A549 (cell line): ENCODE results near the gene GALNTL6. TPM values are rescaled to one million over a fixed set of nuclear protein-coding genes. Genes with fewer than 3 reads are reported as not detected.

Experiments used
- ATAC-seq, 2 experiments: fragments of 200-7000 bp in 1 of 2; fragments of >200 bp in 1 of 2; cut with Nextera tagmentation in 1 of 2; cut with Tn5 transposase in 1 of 2; 3 replicates each; pipeline versions ENCODE4 v1.8.0 to v1.9.1; 2018 to 2020; ENCODE audit warnings: mild to moderate bottlenecking in 1 of 2, moderate library complexity in 1 of 2
- CTCF ChIA-PET: fragments of 300-600 bp; sonication (Branson Sonifier 250); formaldehyde crosslinking; extraction: SDS; loops from one replicate; lab custom pipeline; 2021; ENCODE audit warnings: antibody characterized with exemption, inconsistent platforms; lab: Yijun Ruan, JAX
- POLR2A ChIA-PET: fragments of 350-600 bp; formaldehyde crosslinking; extraction: SDS; loops from one replicate; lab custom pipeline; 2021; ENCODE audit warnings: antibody characterized with exemption, inconsistent platforms; lab: Yijun Ruan, JAX
- DNase-seq, 2 experiments: peaks; one replicate each; pipeline versions ENCODE4 v3.0.0 to v3.0.0-alpha.2; 2011 to 2016; ENCODE audit warnings: low read depth in 1 of 2, low spot score in 1 of 2
- FAIRE-seq: peaks from 2 replicates; lab custom pipeline; 2011; peaks lifted over from hg19 to GRCh38; lab: Jason Lieb, UNC
- H3K27ac ChIP-seq, 2 experiments: fragments of >200 bp; sonication (Bioruptor Twin); formaldehyde crosslinking; 3 replicates each; pipeline ENCODE4 v1.5.1; 2016 to 2017
- H3K4me1 ChIP-seq: fragments of >200 bp; sonication (Bioruptor Twin); formaldehyde crosslinking; 3 replicates; pipeline ENCODE4 v1.6.1; 2016
- H3K4me2 ChIP-seq: fragments of >200 bp; sonication (Bioruptor Twin); formaldehyde crosslinking; 3 replicates; pipeline ENCODE4 v1.6.1; 2016
- H3K4me3 ChIP-seq: fragments of >200 bp; sonication (Bioruptor Twin); formaldehyde crosslinking; 3 replicates; pipeline ENCODE4 v1.5.1; 2016
- H3K9me3 ChIP-seq: fragments of >200 bp; sonication (Bioruptor Twin); formaldehyde crosslinking; 3 replicates; pipeline ENCODE4 v1.6.1; 2016
- BCL3 ChIP-seq: fragments of >200 bp; sonication (Bioruptor Twin); formaldehyde crosslinking; IDR thresholded peaks from 3 replicates; pipeline ENCODE4 v1.6.1; 2016
- CBX2 ChIP-seq: fragments of 200-600 bp; sonication (generic); IDR thresholded peaks from 2 replicates; pipeline ENCODE4 v1.6.1; 2016; ENCODE audit warnings: low read depth, mild to moderate bottlenecking, borderline replicate concordance
- CHD4 ChIP-seq: fragments of 200-600 bp; sonication (generic); IDR thresholded peaks from 2 replicates; pipeline ENCODE4 v1.6.1; 2016; ENCODE audit warnings: antibody characterized with exemption, mild to moderate bottlenecking, borderline replicate concordance
- CTCF ChIP-seq: fragments of >200 bp; sonication (Bioruptor Twin); formaldehyde crosslinking; IDR thresholded peaks from 3 replicates; pipeline ENCODE4 v1.5.1; 2016
- EHF ChIP-seq: fragments of 250-450 bp; sonication (Bioruptor Pico); IDR thresholded peaks from 2 replicates; pipeline ENCODE4 v1.5.0; 2020; ENCODE audit warnings: mild to moderate bottlenecking
- EHMT2 ChIP-seq: fragments of 200-600 bp; sonication (generic); IDR thresholded peaks from 2 replicates; pipeline ENCODE4 v1.6.1; 2016; ENCODE audit warnings: antibody characterized with exemption, low read depth, mild to moderate bottlenecking, moderate library complexity
- ELK1 ChIP-seq: fragments of 150-350 bp; IDR thresholded peaks from 2 replicates; pipeline ENCODE4 v1.6.1; 2014; ENCODE audit warnings: low read depth, mild to moderate bottlenecking, low read length
- ESRRA ChIP-seq: fragments of 150-350 bp; IDR thresholded peaks from 2 replicates; pipeline ENCODE4 v1.6.1; 2014; ENCODE audit warnings: mild to moderate bottlenecking, low read length, borderline replicate concordance
- FOSB ChIP-seq: fragments of 250-450 bp; sonication (Bioruptor Pico); IDR thresholded peaks from 2 replicates; pipeline ENCODE4 v1.5.0; 2020; ENCODE audit warnings: mild to moderate bottlenecking, moderate library complexity
- FOSL2 ChIP-seq, 2 experiments: fragments of 450-650 bp in 1 of 2; fragments of >200 bp in 1 of 2; sonication (Bioruptor Twin) in 1 of 2; formaldehyde crosslinking; IDR thresholded peaks; 2 replicates each; pipeline versions ENCODE4 v1.5.0 to v1.6.1; 2016 to 2020; ENCODE audit warnings: mild to moderate bottlenecking in 1 of 2, moderate library complexity in 1 of 2
- HES2 ChIP-seq: fragments of >200 bp; sonication (Bioruptor Twin); formaldehyde crosslinking; IDR thresholded peaks from 2 replicates; pipeline ENCODE4 v1.6.1; 2016
- HMGXB4 ChIP-seq: fragments of 250-450 bp; sonication (Bioruptor Pico); IDR thresholded peaks from 2 replicates; pipeline ENCODE4 v1.5.0; 2021; ENCODE audit warnings: mild to moderate bottlenecking, moderate library complexity, borderline replicate concordance
- HOXB5 ChIP-seq: fragments of 250-450 bp; sonication (Bioruptor Pico); IDR thresholded peaks from 2 replicates; pipeline ENCODE4 v1.5.0; 2020; ENCODE audit warnings: mild to moderate bottlenecking, moderate library complexity
- JUN ChIP-seq, 2 experiments: fragments of >200 bp; sonication (Bioruptor Twin); formaldehyde crosslinking; IDR thresholded peaks; 2 replicates in 1 of 2; 3 replicates in 1 of 2; pipeline ENCODE4 v1.6.1; 2016 to 2017
- KDM5A ChIP-seq: fragments of 200-600 bp; sonication (generic); IDR thresholded peaks from 2 replicates; pipeline ENCODE4 v1.6.1; 2016; ENCODE audit warnings: antibody characterized with exemption, mild to moderate bottlenecking
- NFE2L2 ChIP-seq: fragments of 150-350 bp; conservative IDR thresholded peaks from 2 replicates; pipeline ENCODE4 v1.6.1; 2014; ENCODE audit warnings: low read length
- NR3C1 ChIP-seq: fragments of >200 bp; sonication (Bioruptor Twin); formaldehyde crosslinking; IDR thresholded peaks from 3 replicates; pipeline ENCODE4 v1.6.1; 2017
- PHF8 ChIP-seq: fragments of 200-600 bp; sonication (generic); IDR thresholded peaks from 2 replicates; pipeline ENCODE4 v1.6.1; 2016; ENCODE audit warnings: low read depth, mild to moderate bottlenecking, antibody characterized with exemption, moderate library complexity, borderline replicate concordance
- POLR2AphosphoS2 ChIP-seq: conservative IDR thresholded peaks from 2 replicates; pipeline ENCODE4 v1.6.1; 2012; ENCODE audit warnings: low read length, improper control_type of control experiment, inconsistent platforms
- REST ChIP-seq: fragments of 200-600 bp; sonication (generic); IDR thresholded peaks from 2 replicates; pipeline ENCODE4 v1.6.1; 2016; ENCODE audit warnings: antibody characterized with exemption, mild to moderate bottlenecking, moderate library complexity
- SMC3 ChIP-seq: fragments of >200 bp; sonication (Bioruptor Twin); formaldehyde crosslinking; IDR thresholded peaks from 3 replicates; pipeline ENCODE4 v1.6.1; 2018; ENCODE audit warnings: inconsistent platforms
- SREBF2 ChIP-seq: fragments of 450-650 bp; IDR thresholded peaks from 2 replicates; pipeline ENCODE4 v1.6.1; 2014; ENCODE audit warnings: mild to moderate bottlenecking, moderate library complexity
- USF2 ChIP-seq: fragments of 450-650 bp; IDR thresholded peaks from 2 replicates; pipeline ENCODE4 v1.6.1; 2014; ENCODE audit warnings: antibody characterized with exemption
- ZNF302 ChIP-seq: fragments of 250-450 bp; sonication (Bioruptor Pico); IDR thresholded peaks from 2 replicates; pipeline ENCODE4 v1.9.0; 2021; ENCODE audit warnings: inconsistent platforms, mild to moderate bottlenecking, moderate library complexity
- ZSCAN20 ChIP-seq: fragments of 250-450 bp; sonication (Bioruptor Pico); IDR thresholded peaks from 2 replicates; pipeline ENCODE4 v1.8.0; 2022; ENCODE audit warnings: mild to moderate bottlenecking, moderate library complexity
- WGBS: methylation state at CpG from one replicate; pipeline ENCODE4 v1.1.6; 2017; ENCODE audit errors: missing lambda C conversion rate; 5-methylcytosine and 5-hydroxymethylcytosine counted together
- polyA plus RNA-seq, 4 experiments: library from polyadenylated mRNA; depleted of rRNA in 3 of 4; stranded (reverse); fragments of >200 nt; fragmentation: RNase III in 1 of 4; extraction: RNeasy Plus Mini Kit Qiagen cat#74134 plus additional on column Dnase treatment in 1 of 4; gene quantifications; 2 replicates in 3 of 4; 3 replicates in 1 of 4; pipeline ENCODE4 v1.2.3, GENCODE V29; 2011 to 2017

Gene GALNTL6
- polyA plus RNA-seq, 2 of the 4 experiments (the other 2 are of a cell fraction): 0.06 to 0.49 TPM

- TF ChIP-seq HMGXB4 (CRISPR knock-in tag): no peak
- no peak for TF ChIP-seq ZSCAN20
- TF ChIP-seq SMC3: no peak
- TF ChIP-seq HES2: no peak
- TF ChIP-seq CHD4: no peak
- no peak for TF ChIP-seq NR3C1
- TF ChIP-seq NFE2L2: no peak
- TF ChIP-seq REST: no peak
- TF ChIP-seq FOSB (CRISPR knock-in tag): no peak
- CTCF ChIA-PET: no interaction called here
- FAIRE-seq: no peak
- H3K4me1 ChIP-seq: no peaks in the 10 kb centered on the region
- H3K4me2 ChIP-seq: no peak overlapping the region
- no peaks in the 10 kb centered on the region for H3K9me3 ChIP-seq
- no peak for ATAC-seq
- no peak for DNase-seq
- no peak overlapping the region for H3K27ac ChIP-seq
- no peak overlapping the region for H3K4me3 ChIP-seq
- 61% methylated on average over 6 of the region's 6 CpGs for WGBS
- POLR2A ChIA-PET: no interaction called here
These were observed 283.6 kb downstream of the GALNTL6 start for GRCh38 chr4:172096786-172097185.

- ChIA-PET POLR2A (no interaction called here), CTCF (no interaction called here)
- TF ChIP-seq SREBF2 (no peak), EHMT2 (no peak), KDM5A (no peak), HOXB5 (CRISPR knock-in tag) (no peak), BCL3 (no peak), ESRRA (no peak), JUN (IDR thresholded peaks at IDR 0.05) (no peak), CBX2 (no peak), ELK1 (no peak), EHF (CRISPR knock-in tag) (no peak), POLR2AphosphoS2 (no peak), PHF8 (no peak), FOSL2 (IDR thresholded peaks at IDR 0.05) (no peak), FOSL2 (CRISPR knock-in tag; IDR thresholded peaks at IDR 0.05) (no peak), USF2 (no peak), CTCF (no peak), ZNF302 (CRISPR knock-in tag) (no peak)
- no peak overlapping the region for H3K4me3 ChIP-seq
- no peaks in the 10 kb centered on the region for H3K9me3 ChIP-seq
- ATAC-seq (no peak), FAIRE-seq (no peak), DNase-seq (no peak)
- WGBS: 48% methylated on average over 2 of the region's 2 CpGs
- no peak overlapping the region for H3K4me2 ChIP-seq
- no peak overlapping the region for H3K27ac ChIP-seq
- H3K4me1 ChIP-seq: no peaks in the 10 kb centered on the region
These were observed 286.2 kb downstream of the GALNTL6 start for GRCh38 chr4:172099376-172099775.
